Measurements from ENCODE around the gene JAG2. TPM values are rescaled to one million over a fixed set of nuclear protein-coding genes. Genes with fewer than 3 reads are reported as not detected.

The JAG2 gene
- total and polyA plus RNA-seq, 2 of the 13 experiments (the other 11 are each of a cell fraction or from before 2014, with no cell fraction given), result 0.04 to 0.16 TPM

DNA sequence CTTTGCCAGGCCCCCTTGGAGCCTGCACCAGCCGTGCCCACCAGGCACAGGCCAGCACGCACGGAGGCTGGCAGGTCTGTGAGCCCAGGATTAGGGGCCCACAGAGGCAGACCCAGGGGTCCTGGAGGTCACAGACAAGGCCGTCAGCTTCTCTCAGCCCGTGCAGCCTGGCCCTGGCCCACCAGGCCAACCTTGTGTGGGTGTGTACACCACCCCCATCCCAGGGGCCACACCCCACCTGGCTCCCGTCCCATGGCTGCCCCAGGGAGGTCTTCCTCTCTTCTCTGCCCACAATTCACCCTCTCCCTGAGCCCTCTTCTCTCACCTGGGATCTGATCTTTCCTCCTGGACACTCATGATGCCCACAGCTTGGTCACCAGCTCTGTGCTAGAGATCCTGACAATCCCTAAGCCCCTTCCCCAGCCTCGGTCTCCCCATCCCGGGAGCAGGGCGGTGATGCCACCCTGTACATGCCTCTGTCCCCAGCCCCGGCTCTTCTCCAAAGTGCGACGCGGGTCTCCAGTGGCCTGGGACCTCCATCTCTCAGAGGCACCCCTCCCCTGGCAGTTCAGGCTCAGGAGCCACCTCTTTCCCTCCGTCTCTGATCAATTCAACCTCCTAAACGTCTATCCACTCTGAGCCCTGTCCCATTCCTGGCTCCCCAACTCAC is 72.2 kb downstream of the JAG2 start:
- H3K9ac ChIP-seq (ENCODE audit: insufficient read depth, low read depth, low read length), result no peak overlapping the region
- in situ Hi-C loops (cut with HindIII; ENCODE audit: extremely low pct_ligation_motif_present, low pct_unique_long_range_greater_than_20kb) (loop anchor here (10.0 kb wide), 1 partner anchor 48 kb away; no protein-coding TSS in a partner anchor), intact Hi-C loops (cut with micrococcal nuclease; ENCODE audit: unreplicated experiment) (no loop called here)
- WGBS (ENCODE audit: low lambda C conversion rate), result 35% methylated on average over 13 of the region's 15 CpGs
- H3K9me3 ChIP-seq (ENCODE audit: low read length), result peaks cover 3% of the 10 kb centered on the region; the same call in 1 of the 2 replicates
- ChIA-PET POLR2A (no interaction called here), CTCF (ENCODE audit: low intra/inter-chr PET ratio, low total read pairs) (no interaction called here)
- H3K4me1 ChIP-seq (ENCODE audit: insufficient read depth, low read length), result peaks cover 22% of the 10 kb centered on the region
- no peaks in the 10 kb centered on the region for H3K36me3 ChIP-seq (replicated peaks in 1 of 2; ENCODE audit: control insufficient read depth in 1 of 2, insufficient read depth in 2 of 2, low read length in 2 of 2)
- ATAC-seq (no peak), FAIRE-seq (no peak), DNase-seq (ENCODE audit: low spot score) (no peak)
- H3K27ac ChIP-seq (ENCODE audit: extremely low read length, insufficient read depth, low read length), result no peak overlapping the region
- no peak overlapping the region for H3K4me2 ChIP-seq (ENCODE audit: low read depth, low read length)
- no peaks in the 10 kb centered on the region for H3K79me2 ChIP-seq (ENCODE audit: insufficient read depth, low read length)
- no peak overlapping the region for H2AFZ ChIP-seq (ENCODE audit: low read length)
- H3K4me3 ChIP-seq (replicated peaks in 1 of 3; ENCODE audit: insufficient read depth in 1 of 3, low read depth in 2 of 3, low read length in 3 of 3), result no peak overlapping the region
- TF ChIP-seq TRIM24 (CRISPR knock-in tag; IDR thresholded peaks at IDR 0.05), result no peak
- TF ChIP-seq ZNF891 (CRISPR knock-in tag; IDR thresholded peaks at IDR 0.05), result no peak
- TF ChIP-seq, protein P1, sequence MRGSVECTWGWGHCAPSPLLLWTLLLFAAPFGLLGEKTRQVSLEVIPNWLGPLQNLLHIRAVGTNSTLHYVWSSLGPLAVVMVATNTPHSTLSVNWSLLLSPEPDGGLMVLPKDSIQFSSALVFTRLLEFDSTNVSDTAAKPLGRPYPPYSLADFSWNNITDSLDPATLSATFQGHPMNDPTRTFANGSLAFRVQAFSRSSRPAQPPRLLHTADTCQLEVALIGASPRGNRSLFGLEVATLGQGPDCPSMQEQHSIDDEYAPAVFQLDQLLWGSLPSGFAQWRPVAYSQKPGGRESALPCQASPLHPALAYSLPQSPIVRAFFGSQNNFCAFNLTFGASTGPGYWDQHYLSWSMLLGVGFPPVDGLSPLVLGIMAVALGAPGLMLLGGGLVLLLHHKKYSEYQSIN (CRISPR knock-in tag; IDR thresholded peaks at IDR 0.05; ENCODE audit: borderline replicate concordance), result no peak
- no peaks in the 10 kb centered on the region for H4K20me1 ChIP-seq (ENCODE audit: insufficient read depth, low read length)
- H3K27me3 ChIP-seq (ENCODE audit: control insufficient read depth in 1 of 2, insufficient read depth in 2 of 2, low read length in 2 of 2), result peaks cover 5 to 39% of the 10 kb centered on the region in 2 experiments; a peak in 4 of 5 replicates
- BruUV-seq (replicated peaks), result no TSS peak

DNA sequence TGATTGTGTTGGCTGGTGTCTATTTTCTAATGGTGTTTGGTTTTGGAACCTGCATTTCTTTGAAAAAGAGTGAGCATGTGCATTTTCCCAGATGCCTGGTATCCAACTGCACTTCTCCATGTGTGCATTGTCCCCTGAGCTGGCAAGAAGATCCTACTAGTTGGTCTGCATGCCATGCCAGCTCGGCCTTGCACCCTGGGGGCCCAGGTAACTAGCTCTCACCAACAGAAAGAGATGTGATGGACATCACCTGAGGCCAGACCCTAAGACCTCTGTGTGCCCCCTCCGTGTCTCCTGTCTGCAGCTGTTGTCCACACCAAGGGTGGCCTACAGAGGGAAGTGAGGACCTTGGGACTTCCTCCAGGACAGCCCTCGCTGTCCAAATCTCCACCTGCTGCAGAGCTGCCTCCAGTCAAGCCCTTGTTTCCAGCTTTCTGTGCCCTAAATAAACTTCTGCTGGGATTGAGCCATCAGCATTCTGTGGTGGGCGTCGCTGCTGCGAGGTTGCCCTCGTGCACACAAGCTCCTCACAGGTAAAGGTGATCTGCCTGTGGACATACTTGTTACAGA is 73.3 kb downstream of the JAG2 start:
- no TSS peak for BruUV-seq (replicated peaks)
- TF ChIP-seq JUND (CRISPR knock-in tag; IDR thresholded peaks at IDR 0.05) (no peak), ARNT2 (CRISPR knock-in tag; IDR thresholded peaks at IDR 0.05; ENCODE audit: low read depth) (no peak), ZNF44 (CRISPR knock-in tag; IDR thresholded peaks at IDR 0.05) (no peak), KDM5B (CRISPR knock-in tag; IDR thresholded peaks at IDR 0.05; ENCODE audit: borderline replicate concordance) (no peak), RARA (CRISPR knock-in tag; IDR thresholded peaks at IDR 0.05) (no peak), ZNF10 (CRISPR knock-in tag; IDR thresholded peaks at IDR 0.05; ENCODE audit: borderline replicate concordance, low read depth) (no peak), U2AF1 (optimal IDR thresholded peaks at IDR 0.05; ENCODE audit: low read depth, low read length) (no peak), DMAP1 (CRISPR knock-in tag; IDR thresholded peaks at IDR 0.05) (no peak)
- TF ChIP-seq, protein P2, sequence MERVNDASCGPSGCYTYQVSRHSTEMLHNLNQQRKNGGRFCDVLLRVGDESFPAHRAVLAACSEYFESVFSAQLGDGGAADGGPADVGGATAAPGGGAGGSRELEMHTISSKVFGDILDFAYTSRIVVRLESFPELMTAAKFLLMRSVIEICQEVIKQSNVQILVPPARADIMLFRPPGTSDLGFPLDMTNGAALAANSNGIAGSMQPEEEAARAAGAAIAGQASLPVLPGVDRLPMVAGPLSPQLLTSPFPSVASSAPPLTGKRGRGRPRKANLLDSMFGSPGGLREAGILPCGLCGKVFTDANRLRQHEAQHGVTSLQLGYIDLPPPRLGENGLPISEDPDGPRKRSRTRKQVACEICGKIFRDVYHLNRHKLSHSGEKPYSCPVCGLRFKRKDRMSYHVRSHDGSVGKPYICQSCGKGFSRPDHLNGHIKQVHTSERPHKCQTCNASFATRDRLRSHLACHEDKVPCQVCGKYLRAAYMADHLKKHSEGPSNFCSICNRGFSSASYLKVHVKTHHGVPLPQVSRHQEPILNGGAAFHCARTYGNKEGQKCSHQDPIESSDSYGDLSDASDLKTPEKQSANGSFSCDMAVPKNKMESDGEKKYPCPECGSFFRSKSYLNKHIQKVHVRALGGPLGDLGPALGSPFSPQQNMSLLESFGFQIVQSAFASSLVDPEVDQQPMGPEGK (CRISPR knock-in tag; IDR thresholded peaks at IDR 0.05), result no peak
- TF ChIP-seq, protein P3, sequence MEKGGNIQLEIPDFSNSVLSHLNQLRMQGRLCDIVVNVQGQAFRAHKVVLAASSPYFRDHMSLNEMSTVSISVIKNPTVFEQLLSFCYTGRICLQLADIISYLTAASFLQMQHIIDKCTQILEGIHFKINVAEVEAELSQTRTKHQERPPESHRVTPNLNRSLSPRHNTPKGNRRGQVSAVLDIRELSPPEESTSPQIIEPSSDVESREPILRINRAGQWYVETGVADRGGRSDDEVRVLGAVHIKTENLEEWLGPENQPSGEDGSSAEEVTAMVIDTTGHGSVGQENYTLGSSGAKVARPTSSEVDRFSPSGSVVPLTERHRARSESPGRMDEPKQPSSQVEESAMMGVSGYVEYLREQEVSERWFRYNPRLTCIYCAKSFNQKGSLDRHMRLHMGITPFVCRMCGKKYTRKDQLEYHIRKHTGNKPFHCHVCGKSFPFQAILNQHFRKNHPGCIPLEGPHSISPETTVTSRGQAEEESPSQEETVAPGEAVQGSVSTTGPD (CRISPR knock-in tag; IDR thresholded peaks at IDR 0.05), result no peak

More for the DNA sequence above, 73.3 kb downstream of the JAG2 start:
- no peak for FAIRE-seq
- intact Hi-C loops (cut with micrococcal nuclease; ENCODE audit: unreplicated experiment) (no loop called here), in situ Hi-C loops (cut with HindIII; ENCODE audit: extremely low pct_ligation_motif_present, low pct_unique_long_range_greater_than_20kb) (loop anchor here (10.0 kb wide), 1 partner anchor 49 kb away; no protein-coding TSS in a partner anchor)
- ATAC-seq, result no peak
- Histone ChIP-seq H2AFZ (ENCODE audit: low read length) (no peak overlapping the region), H4K20me1 (ENCODE audit: insufficient read depth, low read length) (peaks cover under 1% of the 10 kb centered on the region; the same call in 1 of the 2 replicates), H3K9ac (ENCODE audit: insufficient read depth, low read depth, low read length) (no peak overlapping the region), H3K27me3 (ENCODE audit: control insufficient read depth in 1 of 2, insufficient read depth in 2 of 2, low read length in 2 of 2) (peaks cover 5 to 40% of the 10 kb centered on the region in 2 experiments; a peak in 4 of 5 replicates), H3K79me2 (ENCODE audit: insufficient read depth, low read length) (no peaks in the 10 kb centered on the region), H3K36me3 (replicated peaks in 1 of 2; ENCODE audit: control insufficient read depth in 1 of 2, insufficient read depth in 2 of 2, low read length in 2 of 2) (no peaks in the 10 kb centered on the region), H3K27ac (ENCODE audit: extremely low read length, insufficient read depth, low read length) (no peak overlapping the region), H3K9me3 (ENCODE audit: low read length) (peaks cover 3% of the 10 kb centered on the region; the same call in 1 of the 2 replicates), H3K4me3 (replicated peaks in 1 of 3; ENCODE audit: insufficient read depth in 1 of 3, low read depth in 2 of 3, low read length in 3 of 3) (no peak overlapping the region), H3K4me2 (ENCODE audit: low read depth, low read length) (no peak overlapping the region), H3K4me1 (ENCODE audit: insufficient read depth, low read length) (peaks cover 32% of the 10 kb centered on the region)
- ChIA-PET POLR2A (no interaction called here), CTCF (ENCODE audit: low intra/inter-chr PET ratio, low total read pairs) (no interaction called here)
- 0% methylated on average over 1 of the region's 7 CpGs for WGBS (ENCODE audit: low lambda C conversion rate)
- DNase-seq (ENCODE audit: low spot score), result no peak
